Measurements from ENCODE around the gene HNF1A. TPM values are rescaled to one million over a fixed set of nuclear protein-coding genes. Genes with fewer than 3 reads are reported as not detected.
"Not testable (repeated sequence)": the region's sequence is repeated elsewhere in the genome, so short reads cannot be mapped to it uniquely, and the experiment has no call there.

Gene HNF1A
- total RNA-seq, 1 donor from 2014 or later = not detected

- DNase-seq (ENCODE audit: low read depth) = no peak
These were observed 64.7 kb downstream of the HNF1A start for GRCh38 chr12:121043067-121043466.

GRCh38 chr12:121047400-121047799, 69.1 kb downstream of the HNF1A start:
- DNase-seq (ENCODE audit: low read depth) = not testable (repeated sequence)

DNA sequence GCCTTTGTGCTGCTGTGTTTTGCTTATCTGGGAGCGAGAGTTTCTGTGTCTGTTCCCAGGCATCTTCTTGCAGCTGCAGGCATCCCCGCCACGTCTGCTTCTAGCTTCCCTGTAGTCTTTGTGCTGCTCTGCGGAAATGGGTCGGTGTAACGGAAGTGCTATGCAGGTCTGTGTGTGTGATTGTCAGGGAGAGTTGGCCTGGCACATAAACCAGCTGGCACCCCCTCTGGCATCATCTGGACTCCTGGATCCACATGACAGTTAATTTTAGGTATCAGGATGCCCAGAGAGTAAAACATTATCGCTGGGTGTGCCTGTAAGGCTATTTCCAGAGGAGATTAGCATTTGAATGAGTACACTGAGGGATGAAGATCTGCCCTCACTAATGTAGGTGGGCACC, 70.1 kb downstream of the HNF1A start:
- no peak for DNase-seq (ENCODE audit: low read depth)

GRCh38 chr12:121050725-121051124, 72.4 kb downstream of the HNF1A start:
- no peak for DNase-seq (ENCODE audit: low read depth)

Other genes starting within 250 kb of the HNF1A start
- 11.0 and 12.2 TPM in 2 replicates for gene SPPL3, start 74.2 kb upstream of the HNF1A start, total RNA-seq
- gene C12orf43, start 37.9 kb downstream of the HNF1A start, total RNA-seq = 7.2 and 9.8 TPM in 2 replicates
- gene OASL, start 60.7 kb downstream of the HNF1A start, total RNA-seq = 0.68 and 1.2 TPM in 2 replicates
- 0.11 and 0.21 TPM in 2 replicates for gene P2RX7, start 154.3 kb downstream of the HNF1A start, total RNA-seq
- 6.0 and 6.1 TPM in 2 replicates for gene P2RX4, start 231.6 kb downstream of the HNF1A start, total RNA-seq